C4-2B (cell line): Measurements from ENCODE around the gene MRAS.

ENCODE experiments used
- ZFX ChIP-seq: fragments of 450-650 bp; IDR thresholded peaks from 2 replicates; pipeline ENCODE4 v1.6.1; 2017
- TF ChIP-seq, protein P1 (sequence below): fragments of 450-650 bp; conservative IDR thresholded peaks from 2 replicates; pipeline ENCODE4 v1.5.1; 2017; ENCODE audit warnings: mild to moderate bottlenecking

DNA sequence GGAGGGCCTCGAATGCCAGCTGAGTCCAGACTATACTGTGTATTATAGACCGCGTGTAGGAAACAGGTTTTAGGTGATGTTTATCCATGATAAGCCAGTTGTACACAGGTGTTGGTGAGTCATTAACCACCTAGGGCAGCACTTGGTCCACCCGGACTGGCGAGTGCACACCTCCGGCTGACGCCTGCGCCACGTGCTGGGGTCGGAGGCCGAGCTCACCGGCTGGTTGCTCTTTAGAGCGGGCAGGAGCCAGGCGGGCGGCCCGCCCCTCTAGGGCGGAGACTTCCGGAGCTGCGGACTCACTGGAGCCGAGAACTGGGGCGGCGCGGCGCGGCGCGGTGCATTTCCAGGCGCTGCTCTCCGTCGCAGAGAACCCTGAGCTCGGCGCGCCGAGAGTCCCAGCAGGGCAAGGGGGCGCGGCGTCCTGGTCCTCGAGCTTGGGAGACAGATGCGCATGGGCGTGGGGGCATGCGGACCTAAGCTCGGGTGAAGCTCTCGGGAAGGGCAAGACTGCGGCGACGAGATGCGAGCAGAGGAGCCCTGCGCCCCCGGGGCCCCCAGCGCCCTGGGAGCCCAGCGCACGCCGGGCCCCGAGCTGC lies 86.0 kb downstream of the MRAS start, which contains the start of gene ESYT3:
- TF ChIP-seq, protein P1, sequence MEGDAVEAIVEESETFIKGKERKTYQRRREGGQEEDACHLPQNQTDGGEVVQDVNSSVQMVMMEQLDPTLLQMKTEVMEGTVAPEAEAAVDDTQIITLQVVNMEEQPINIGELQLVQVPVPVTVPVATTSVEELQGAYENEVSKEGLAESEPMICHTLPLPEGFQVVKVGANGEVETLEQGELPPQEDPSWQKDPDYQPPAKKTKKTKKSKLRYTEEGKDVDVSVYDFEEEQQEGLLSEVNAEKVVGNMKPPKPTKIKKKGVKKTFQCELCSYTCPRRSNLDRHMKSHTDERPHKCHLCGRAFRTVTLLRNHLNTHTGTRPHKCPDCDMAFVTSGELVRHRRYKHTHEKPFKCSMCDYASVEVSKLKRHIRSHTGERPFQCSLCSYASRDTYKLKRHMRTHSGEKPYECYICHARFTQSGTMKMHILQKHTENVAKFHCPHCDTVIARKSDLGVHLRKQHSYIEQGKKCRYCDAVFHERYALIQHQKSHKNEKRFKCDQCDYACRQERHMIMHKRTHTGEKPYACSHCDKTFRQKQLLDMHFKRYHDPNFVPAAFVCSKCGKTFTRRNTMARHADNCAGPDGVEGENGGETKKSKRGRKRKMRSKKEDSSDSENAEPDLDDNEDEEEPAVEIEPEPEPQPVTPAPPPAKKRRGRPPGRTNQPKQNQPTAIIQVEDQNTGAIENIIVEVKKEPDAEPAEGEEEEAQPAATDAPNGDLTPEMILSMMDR = no peak
- peak; percentile 47; the same call in 1 of the 2 replicates for TF ChIP-seq ZFX
